HEK293 (cell line): ENCODE results near the gene S100A12.

ENCODE experiments used
- MEIS1 ChIP-seq: sonication (generic); formaldehyde crosslinking; IDR thresholded peaks from 2 replicates; pipeline ENCODE4 v1.8.1; 2022; ENCODE audit warnings: missing genetic modification reagents, mild to moderate bottlenecking, borderline replicate concordance
- ZBTB8A ChIP-seq: fragments of 450-650 bp; formaldehyde crosslinking; IDR thresholded peaks from 2 replicates; pipeline ENCODE4 v1.5.1; 2016; ENCODE audit warnings: missing biosample characterization, missing genetic modification characterization
- ZNF138 ChIP-seq: fragments of 450-650 bp; formaldehyde crosslinking; IDR thresholded peaks from 2 replicates; pipeline ENCODE4 v1.5.1; 2016; ENCODE audit warnings: missing biosample characterization, missing genetic modification characterization, borderline replicate concordance
- ZNF404 ChIP-seq: fragments of 450-650 bp; formaldehyde crosslinking; IDR thresholded peaks from 2 replicates; pipeline ENCODE4 v1.5.1; 2017; ENCODE audit warnings: missing biosample characterization, missing genetic modification characterization
- TF ChIP-seq, protein P1 (sequence below): fragments of 450-650 bp; IDR thresholded peaks from 2 replicates; pipeline ENCODE4 v1.5.1; 2018; ENCODE audit warnings: missing biosample characterization, missing genetic modification characterization
- TF ChIP-seq, protein P2 (sequence below): fragments of 450-650 bp; formaldehyde crosslinking; IDR thresholded peaks from 2 replicates; pipeline ENCODE4 v1.5.1; 2016; ENCODE audit warnings: missing biosample characterization, missing genetic modification characterization

DNA sequence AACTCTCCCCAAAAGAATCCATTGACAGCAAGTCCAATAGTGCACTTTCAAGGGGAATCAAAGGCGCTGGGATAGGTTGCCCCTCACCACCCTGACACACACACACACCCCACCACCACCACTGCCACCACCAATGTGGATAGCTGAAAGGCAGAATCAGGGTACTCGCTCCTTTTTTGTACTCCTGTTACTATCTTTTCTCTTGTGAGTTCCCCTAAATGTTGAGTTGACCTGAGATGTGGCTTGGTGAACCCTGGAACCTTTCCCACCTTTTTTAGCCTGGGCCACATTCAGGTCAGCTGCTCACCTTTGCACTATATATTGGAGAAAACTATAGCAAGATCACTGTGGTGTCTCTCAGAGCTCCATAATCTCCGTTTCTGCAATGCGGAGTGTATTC is 11.6 kb upstream of the S100A12 start:
- TF ChIP-seq, protein P1, sequence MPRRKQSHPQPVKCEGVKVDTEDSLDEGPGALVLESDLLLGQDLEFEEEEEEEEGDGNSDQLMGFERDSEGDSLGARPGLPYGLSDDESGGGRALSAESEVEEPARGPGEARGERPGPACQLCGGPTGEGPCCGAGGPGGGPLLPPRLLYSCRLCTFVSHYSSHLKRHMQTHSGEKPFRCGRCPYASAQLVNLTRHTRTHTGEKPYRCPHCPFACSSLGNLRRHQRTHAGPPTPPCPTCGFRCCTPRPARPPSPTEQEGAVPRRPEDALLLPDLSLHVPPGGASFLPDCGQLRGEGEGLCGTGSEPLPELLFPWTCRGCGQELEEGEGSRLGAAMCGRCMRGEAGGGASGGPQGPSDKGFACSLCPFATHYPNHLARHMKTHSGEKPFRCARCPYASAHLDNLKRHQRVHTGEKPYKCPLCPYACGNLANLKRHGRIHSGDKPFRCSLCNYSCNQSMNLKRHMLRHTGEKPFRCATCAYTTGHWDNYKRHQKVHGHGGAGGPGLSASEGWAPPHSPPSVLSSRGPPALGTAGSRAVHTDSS (tag by site-specific recombination), result no peak
- no peak for TF ChIP-seq ZBTB8A (tag by site-specific recombination)
- no peak for TF ChIP-seq ZNF404 (tag by site-specific recombination)
- TF ChIP-seq MEIS1, result no peak
- no peak for TF ChIP-seq ZNF138
- TF ChIP-seq, protein P2, sequence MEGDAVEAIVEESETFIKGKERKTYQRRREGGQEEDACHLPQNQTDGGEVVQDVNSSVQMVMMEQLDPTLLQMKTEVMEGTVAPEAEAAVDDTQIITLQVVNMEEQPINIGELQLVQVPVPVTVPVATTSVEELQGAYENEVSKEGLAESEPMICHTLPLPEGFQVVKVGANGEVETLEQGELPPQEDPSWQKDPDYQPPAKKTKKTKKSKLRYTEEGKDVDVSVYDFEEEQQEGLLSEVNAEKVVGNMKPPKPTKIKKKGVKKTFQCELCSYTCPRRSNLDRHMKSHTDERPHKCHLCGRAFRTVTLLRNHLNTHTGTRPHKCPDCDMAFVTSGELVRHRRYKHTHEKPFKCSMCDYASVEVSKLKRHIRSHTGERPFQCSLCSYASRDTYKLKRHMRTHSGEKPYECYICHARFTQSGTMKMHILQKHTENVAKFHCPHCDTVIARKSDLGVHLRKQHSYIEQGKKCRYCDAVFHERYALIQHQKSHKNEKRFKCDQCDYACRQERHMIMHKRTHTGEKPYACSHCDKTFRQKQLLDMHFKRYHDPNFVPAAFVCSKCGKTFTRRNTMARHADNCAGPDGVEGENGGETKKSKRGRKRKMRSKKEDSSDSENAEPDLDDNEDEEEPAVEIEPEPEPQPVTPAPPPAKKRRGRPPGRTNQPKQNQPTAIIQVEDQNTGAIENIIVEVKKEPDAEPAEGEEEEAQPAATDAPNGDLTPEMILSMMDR, result no peak
